ENCODE measurements around the gene SDK1.

DNA sequence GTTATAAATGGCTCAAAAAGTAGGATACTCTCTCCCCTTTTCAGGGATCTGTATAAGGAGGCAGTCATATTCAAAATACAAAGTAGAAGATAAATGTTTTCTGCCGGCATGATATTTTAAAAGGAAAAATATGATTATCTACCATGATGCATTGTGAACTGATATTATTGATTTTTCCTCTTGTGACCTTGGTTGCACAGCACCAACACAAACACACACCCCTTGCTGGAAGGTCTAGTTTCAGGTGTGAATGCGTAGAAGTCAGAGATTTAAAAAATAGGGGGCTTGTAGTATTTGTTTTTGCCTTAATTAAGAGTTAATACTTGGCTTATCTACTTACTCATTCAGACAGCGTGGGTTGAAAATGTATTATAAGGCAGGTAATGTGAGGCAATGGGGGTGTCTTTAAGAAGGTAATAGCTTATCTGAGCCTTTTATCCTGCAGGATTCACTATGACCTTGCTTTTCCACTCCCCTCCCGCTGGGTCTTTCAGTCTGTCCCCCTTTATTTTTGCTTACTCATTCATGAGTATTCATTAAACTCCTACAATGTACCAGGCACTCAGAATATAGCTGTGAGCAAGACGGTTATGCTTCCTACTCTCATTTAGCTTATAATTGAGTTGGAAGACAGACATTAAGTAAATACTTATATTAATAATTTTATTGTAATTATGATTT, 390.6 kb downstream of the SDK1 start:
- TF ChIP-seq POLR2A (IDR thresholded peaks at IDR 0.05; ENCODE audit: low read length): no peak
- TF ChIP-seq GATA1 (IDR thresholded peaks at IDR 0.05; ENCODE audit: low read depth, low read length): no peak
